ENCODE results near the gene MPIG6B. TPM values are rescaled to one million over a fixed set of nuclear protein-coding genes. Genes with fewer than 3 reads are reported as not detected.

MPIG6B gene
- total RNA-seq, 1 experiment from 2014 or later, result not detected

DNA sequence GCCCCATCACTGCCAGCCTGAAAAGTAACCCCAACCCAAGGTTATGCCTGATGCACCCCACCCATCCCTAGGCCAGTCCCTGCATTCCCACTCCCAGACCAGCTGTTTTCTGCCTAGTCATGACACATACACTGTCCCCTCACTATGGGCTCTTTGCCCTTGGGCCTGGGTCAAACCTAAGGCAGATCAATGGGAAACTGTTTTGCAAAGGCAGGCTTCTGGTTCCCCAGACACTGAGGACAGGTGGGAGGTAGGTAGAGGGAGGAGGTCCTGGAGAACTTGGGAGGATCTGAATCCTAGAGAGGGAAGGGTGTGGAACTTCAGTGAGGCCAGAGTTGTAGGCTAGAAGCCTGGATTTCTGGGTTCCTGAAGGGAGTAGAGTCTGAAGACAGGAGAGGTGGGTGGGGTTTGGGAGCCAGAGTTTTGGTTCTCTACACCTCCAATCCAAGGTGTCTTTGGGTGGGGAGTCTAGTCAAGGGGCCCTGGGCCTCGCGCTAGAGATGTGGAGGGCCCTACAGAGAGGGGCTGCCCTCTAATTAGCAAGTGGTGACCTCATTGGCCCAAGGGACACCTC, 11.2 kb downstream of the MPIG6B start:
- Histone ChIP-seq H3K14ac (ENCODE audit: insufficient read depth, low read length) (no peak overlapping the region), H2BK12ac (ENCODE audit: insufficient read length, low read depth, low read length) (peak overlapping the region; percentile 41), H3K27ac (ENCODE audit: insufficient read length, low read depth, low read length) (no peak overlapping the region), H3K79me2 (ENCODE audit: insufficient read depth, low read length) (peaks cover 6% of the 10 kb centered on the region; the same call in 1 of the 2 replicates), H3K18ac (ENCODE audit: insufficient read length, low read depth, low read length) (no peak overlapping the region), H4K20me1 (ENCODE audit: control insufficient read depth, insufficient read depth, insufficient read length) (no peaks in the 10 kb centered on the region), H3K9me3 (ENCODE audit: control insufficient read depth, low read depth, low read length) (no peaks in the 10 kb centered on the region), H3K79me1 (ENCODE audit: insufficient read depth, low read depth, low read length, poor library complexity, severe bottlenecking) (no peaks in the 10 kb centered on the region), H2AFZ (ENCODE audit: low read length) (no peak overlapping the region), H2AK5ac (ENCODE audit: insufficient read length, low read length) (no peak overlapping the region), H3K9ac (ENCODE audit: extremely low read depth, insufficient read length, low read length) (peak overlapping the region; percentile 22), H3K23me2 (ENCODE audit: insufficient read length, low read depth, low read length, poor library complexity, severe bottlenecking) (peaks cover 26% of the 10 kb centered on the region), H4K91ac (ENCODE audit: insufficient read length, low read depth, low read length) (no peak overlapping the region), H2BK5ac (ENCODE audit: insufficient read length, low read length) (no peak overlapping the region), H3K4me2 (ENCODE audit: insufficient read depth, insufficient read length, low read length) (peak overlapping the region; percentile 87), H3K56ac (ENCODE audit: insufficient read length, low read depth, low read length) (no peak overlapping the region), H2BK120ac (ENCODE audit: low read depth, low read length, poor library complexity, severe bottlenecking) (no peak overlapping the region), H4K8ac (replicated peaks; ENCODE audit: insufficient read length, low read depth, low read length) (no peak overlapping the region), H3T11ph (ENCODE audit: low read length) (no peak overlapping the region), H3K4ac (ENCODE audit: low read depth, low read length) (no peak overlapping the region), H2BK20ac (ENCODE audit: low read depth, low read length, poor library complexity, severe bottlenecking) (no peak overlapping the region), H3K27me3 (ENCODE audit: insufficient read depth, low read length) (no peaks in the 10 kb centered on the region), H2BK15ac (ENCODE audit: low read depth, low read length) (no peak overlapping the region), H3K4me1 (ENCODE audit: insufficient read depth, low read length) (peaks cover 16% of the 10 kb centered on the region), H4K5ac (ENCODE audit: insufficient read length, low read depth, low read length) (no peak overlapping the region), H3K23ac (ENCODE audit: insufficient read length, low read depth, low read length) (no peak overlapping the region)
- Mint-ChIP-seq H3K36me3 (ENCODE audit: insufficient read depth in 1 of 3, low read depth in 3 of 3) (peaks cover 36 to 41% (median 36%) of the 10 kb centered on the region in 3 experiments), H3K9me3 (no peaks in the 10 kb centered on the region; a peak in 2 of 5 replicates), H3K27ac (peak overlapping the region in 2 of 3 experiments; percentile 90 to 93; a peak in 4 of 7 replicates), H3K4me3 (peak overlapping the region; percentile 91 to 98), H3K4me1 (peaks cover 48 to 51% of the 10 kb centered on the region in 2 experiments), H3K27me3 (ENCODE audit: low read depth) (no peaks in the 10 kb centered on the region)
- no peak for DNase-seq
- TF ChIP-seq, protein P1, sequence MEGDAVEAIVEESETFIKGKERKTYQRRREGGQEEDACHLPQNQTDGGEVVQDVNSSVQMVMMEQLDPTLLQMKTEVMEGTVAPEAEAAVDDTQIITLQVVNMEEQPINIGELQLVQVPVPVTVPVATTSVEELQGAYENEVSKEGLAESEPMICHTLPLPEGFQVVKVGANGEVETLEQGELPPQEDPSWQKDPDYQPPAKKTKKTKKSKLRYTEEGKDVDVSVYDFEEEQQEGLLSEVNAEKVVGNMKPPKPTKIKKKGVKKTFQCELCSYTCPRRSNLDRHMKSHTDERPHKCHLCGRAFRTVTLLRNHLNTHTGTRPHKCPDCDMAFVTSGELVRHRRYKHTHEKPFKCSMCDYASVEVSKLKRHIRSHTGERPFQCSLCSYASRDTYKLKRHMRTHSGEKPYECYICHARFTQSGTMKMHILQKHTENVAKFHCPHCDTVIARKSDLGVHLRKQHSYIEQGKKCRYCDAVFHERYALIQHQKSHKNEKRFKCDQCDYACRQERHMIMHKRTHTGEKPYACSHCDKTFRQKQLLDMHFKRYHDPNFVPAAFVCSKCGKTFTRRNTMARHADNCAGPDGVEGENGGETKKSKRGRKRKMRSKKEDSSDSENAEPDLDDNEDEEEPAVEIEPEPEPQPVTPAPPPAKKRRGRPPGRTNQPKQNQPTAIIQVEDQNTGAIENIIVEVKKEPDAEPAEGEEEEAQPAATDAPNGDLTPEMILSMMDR (conservative IDR thresholded peaks at IDR 0.05), result no peak
- no CpG with 5 or more reads among the region's 2 CpGs for WGBS (ENCODE audit: extremely low coverage, insufficient read length, low lambda C conversion rate)
